Hematopoietic multipotent progenitor cell treated with erythropoietin and hydrocortisone succinate and interleukin-3 and kit ligand, for 4 days (in vitro differentiated cells): ENCODE results near the gene FYN.
"Not testable (repeated sequence)": the region's sequence is repeated elsewhere in the genome, so short reads cannot be mapped to it uniquely, and the experiment has no call there.

Experiments
- DNase-seq: peaks from one replicate; pipeline ENCODE4 v3.0.0-alpha.2; 2015

The FYN gene

GRCh38 chr6:111804627-111805235, 68.5 kb downstream of the FYN start:
- peak; percentile 90 for DNase-seq

GRCh38 chr6:111803804-111804203, 69.4 kb downstream of the FYN start:
- DNase-seq = no peak

DNA sequence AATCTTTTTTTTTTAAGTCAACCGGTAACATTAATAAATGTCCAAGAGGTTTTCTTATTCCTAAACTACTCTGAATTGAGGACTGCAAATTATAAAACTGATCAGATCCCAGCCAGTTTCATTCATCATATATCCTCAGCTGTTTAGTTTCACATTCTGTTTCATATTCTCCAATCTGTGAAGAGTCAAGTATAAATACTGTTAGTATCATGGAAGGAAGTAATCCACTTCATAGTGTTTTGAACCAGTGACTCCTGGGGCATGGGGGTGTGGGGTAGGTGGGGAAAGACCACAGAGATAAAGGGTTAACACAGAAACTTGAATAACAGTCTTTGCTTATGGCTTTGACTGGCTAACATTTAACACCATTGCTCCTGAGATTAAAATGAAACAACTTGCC, 69.9 kb downstream of the FYN start:
- DNase-seq = no peak

- DNase-seq = no peak
Observed at GRCh38 chr6:111802720-111803330, 70.4 kb downstream of the FYN start.

DNA sequence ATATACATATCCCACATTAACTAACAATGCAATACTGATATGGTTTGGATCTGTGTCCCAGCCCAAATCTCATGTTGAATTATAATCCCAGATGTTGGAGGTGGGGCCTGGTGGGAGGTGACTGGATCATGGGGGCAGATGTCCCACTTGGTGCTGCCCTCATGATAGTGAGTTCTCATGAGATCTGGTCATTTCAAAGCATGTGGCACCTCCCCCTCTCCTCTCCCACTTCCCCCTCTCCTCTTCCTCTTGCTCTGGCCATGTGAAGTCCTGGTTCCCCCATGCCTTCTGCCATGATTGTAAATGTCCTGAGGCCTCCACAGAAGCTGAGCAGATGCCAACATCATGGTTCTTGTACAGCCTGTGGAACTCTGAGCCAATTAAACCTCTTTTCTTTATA, 71.2 kb downstream of the FYN start:
- DNase-seq = no peak

- no peak for DNase-seq
Observed at GRCh38 chr6:111800821-111801220, 72.4 kb downstream of the FYN start.

DNA sequence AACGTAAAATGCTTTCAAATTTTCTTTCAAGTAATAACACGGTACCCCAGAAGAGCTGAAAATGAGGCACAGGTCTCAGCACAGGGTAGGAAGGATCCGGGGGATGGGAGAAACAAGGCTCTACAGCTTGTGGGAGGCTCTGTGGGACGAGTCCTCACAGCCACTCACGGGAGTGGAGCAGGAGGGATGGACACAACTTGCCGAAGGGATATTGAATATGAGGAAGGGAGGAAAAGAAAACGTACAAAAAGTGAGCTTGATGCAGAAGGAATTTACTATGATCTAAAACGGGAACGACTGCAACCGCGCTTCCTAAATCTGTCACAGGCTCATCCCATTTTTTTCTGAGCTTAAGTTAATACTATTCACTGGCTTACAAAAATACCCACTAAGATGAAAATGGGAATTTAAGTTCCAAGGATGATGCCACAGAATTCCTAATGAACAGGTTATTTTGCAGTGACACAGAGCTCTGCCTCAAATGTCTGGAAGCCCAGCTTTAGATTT, 72.9 kb downstream of the FYN start:
- no peak for DNase-seq

GRCh38 chr6:111799576-111800258, 73.5 kb downstream of the FYN start:
- DNase-seq = no peak

DNA sequence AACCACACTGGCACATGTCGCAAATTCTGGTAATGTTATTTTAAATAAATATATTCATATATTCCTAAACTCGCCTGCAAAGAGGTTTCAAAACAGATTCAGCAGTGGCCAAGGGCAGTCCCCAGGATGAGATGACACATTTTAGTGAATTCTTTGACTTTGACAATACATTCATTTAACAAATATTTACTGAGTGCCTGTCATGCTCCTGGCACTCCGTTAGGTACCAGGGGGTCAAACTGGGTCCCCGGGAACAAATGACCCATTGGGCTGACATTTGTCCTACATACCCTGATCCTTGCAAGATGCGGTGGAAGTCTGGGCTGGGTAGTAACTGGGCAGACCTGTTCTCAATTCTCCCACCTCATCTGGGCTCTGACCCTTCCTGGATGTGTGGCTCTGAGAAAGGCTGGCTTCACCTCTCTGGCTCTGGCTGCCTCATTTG, 74.9 kb downstream of the FYN start:
- no peak for DNase-seq

DNA sequence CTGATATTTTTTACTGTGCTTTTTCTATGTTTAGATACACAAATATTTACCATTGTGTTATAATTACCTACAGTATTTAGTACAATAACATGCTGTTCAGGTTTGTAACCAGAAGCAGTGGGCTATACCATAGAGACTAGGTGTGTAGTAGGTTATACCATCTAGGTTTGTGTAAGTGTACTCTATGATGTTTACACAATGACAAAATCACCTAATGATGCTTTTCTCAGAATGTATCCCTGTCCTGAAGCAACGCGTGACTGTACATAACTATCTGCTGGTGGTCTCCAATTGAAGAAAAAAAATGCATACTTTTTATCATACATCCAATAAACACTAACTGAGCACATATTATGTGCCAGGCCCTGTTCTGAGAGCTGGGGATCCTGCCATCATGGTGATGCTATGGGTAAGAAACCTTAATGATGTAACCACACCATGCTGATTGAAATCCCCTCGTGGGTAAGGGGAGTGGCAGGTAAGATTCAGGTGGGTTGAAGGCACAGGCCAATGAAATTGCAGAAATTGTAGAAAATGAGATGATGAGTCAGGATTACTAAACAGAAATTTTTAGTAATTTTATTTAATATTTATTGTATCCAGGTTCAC, 76.8 kb downstream of the FYN start:
- no peak for DNase-seq

DNA sequence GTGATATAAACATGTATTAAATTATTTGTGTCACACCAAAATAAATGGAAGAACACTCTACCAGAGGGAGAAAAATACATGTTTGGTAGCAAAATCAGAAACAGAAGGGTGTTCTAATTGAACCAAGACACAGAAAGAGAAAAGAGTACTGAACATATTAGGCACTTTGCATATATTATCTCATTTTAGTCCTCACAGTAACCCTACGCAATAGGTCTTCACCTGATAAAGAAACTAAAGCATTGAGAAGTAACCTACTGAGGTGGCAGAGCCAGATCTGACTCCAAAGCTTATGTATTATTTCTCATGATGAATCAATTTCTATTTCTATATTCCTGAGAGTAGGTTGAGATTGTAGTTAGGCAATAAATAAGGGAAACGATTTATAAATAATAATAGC, 77.7 kb downstream of the FYN start:
- no peak for DNase-seq

- DNase-seq = no peak
Observed at GRCh38 chr6:111794727-111795452, 78.4 kb downstream of the FYN start.

DNA sequence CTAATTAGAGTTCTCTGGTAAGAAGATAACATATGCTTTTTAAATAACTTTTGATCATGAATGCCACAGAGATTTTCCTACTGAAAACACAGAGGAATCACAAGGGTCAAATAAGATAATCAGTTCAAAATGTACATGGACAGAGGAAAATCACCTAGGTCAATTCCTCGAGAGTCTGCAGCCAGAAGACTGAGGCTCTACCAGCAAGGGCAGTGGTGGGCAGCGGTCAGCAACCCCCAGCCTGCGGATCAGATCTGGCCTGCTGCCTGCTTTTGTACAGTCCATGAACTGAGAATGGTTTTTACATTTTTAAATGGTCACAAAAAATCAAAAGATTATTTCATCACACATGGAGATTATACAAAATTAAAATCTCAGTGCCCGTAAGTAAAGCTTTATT, 79.0 kb downstream of the FYN start:
- DNase-seq = no peak

DNA sequence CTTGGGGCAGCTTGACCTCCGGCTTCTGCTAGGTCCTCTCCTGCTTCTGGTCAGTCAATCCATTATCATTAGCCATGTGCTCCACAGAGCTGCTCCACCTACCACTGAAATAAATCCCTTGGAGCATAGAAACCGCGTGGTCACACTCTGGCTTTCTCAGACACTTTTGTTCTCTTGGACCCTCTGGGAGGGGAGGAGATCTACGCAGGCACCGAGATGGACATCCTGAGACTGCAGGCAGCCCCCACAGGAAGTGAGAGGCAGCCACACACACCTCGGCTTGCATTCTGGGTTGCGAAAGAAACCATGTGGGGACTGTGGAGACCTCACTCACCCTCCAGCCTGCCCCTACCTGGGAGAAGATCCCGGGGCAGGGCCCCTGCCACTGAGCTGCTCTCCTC, 79.5 kb downstream of the FYN start:
- DNase-seq = peak; percentile 56

GRCh38 chr6:111792914-111793700, 80.1 kb downstream of the FYN start:
- no peak for DNase-seq

DNA sequence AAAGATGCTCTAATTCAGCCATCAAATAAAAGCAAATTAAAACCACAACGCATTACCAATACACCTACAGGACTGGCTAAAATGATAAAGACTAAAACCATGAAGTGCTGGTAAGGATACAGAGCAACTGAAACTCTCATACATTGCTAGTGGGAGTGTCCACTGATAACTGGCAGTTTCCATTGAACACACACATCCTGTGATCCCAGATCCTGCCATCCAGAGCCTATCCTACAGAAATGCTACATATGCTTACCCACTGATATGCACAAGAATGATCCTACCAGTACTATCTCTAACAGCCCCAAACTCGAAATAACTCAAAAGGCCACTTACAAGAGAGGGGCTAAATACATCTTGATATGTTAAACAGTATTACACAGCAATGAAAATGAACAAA, 81.0 kb downstream of the FYN start:
- DNase-seq = peak; percentile 36

- DNase-seq = no peak
Observed at GRCh38 chr6:111791415-111791814, 81.8 kb downstream of the FYN start.

DNA sequence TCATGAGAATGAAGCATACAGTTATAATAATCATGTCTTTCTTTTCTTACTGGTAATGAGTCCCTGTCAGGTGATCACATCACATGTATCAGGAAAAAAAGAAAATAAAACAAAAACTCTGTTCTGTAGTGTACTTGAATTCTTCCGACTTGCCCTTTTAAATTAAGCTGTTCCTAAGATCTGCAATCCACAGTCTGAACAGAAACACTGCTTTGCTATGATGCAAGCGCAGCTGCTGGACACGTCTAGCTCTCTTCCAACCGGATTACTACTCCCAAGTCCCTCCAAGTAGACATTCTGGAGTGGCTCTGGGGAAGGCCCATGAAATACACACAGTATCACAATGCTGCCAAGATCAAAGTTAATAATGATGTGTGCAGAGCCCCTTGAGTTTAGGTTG, 83.7 kb downstream of the FYN start:
- DNase-seq = no peak

DNA sequence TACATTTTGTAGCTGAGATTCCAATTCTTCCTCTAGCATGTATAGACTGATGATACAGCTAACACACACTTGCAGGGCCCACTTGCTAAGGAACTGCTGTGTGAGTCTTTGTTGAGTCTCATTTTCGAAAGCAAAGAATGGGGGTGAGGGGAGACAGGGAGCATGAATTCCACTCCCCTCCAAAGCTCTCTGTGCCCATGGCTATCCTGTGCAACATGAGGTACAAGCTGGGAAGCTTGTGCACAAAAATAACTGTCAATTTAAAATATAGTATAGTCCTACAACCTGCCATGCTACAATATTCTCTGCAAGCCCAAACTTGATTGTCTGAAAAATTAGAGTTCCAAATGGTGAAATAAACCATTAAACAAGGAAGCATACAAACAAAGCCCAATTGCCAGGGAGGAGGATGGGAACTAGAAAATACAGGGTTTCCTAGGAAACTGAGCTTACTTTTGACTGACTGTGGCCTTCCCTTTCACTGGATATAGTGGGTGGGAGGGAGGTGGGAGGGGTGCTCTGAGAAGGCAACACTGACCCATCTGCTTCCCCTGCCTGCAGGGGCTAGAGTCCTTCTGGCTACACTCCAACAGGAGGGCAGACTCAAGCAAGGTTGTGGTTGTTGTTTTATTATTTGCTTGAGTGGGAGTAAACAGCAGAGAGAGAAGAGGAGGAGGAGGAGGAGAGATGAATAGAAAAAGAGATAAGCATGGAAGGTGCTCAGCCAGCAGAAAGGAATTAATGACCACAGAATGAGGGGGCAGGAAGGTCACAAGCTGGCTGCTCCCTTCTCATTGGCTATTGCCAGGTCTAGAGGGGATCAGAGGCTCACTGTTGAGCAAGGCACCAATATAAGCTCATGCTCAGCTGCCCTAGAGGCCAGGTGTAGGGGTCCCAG, 84.6 kb downstream of the FYN start:
- no peak for DNase-seq

DNA sequence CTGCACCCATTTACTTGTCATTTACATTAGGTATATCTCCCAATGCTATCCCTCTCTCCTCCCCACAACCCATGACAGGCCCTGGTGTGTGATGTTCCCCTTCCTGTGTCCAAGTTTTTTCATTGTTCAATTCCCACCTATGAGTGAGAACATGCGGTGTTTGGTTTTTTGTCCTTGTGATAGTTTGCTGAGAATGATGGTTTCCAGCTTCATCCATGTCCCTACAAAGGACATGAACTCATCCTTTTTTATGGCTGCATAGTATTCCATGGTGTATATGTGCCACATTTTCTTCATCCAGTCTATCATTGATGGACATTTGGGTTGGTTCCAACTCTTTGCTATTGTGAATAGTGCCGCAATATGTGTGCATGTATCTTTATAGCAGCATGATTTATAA, 87.1 kb downstream of the FYN start:
- not testable (repeated sequence) for DNase-seq

DNA sequence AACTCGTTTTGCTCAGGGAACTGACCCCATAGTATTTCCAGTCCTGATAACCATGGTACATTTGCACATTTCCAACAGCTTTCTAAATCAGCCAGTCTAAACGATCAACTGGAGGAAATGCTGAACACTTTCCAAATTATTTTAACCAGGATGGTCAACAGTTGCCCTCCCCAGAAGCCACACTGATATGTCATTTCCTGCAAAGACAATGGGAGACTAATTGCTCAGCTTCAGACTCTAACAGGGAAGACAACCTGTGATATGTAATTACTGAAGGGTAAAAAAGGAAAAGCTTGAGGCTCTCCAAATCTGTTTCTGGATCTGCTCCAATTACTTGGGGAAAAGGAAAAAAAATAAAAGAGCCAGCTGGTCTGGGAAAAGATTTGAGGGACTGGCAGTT, 88.8 kb downstream of the FYN start:
- no peak for DNase-seq
